ENCODE measurements around the gene CACHD1.

- TF ChIP-seq EZH2 (IDR thresholded peaks at IDR 0.05) (no peak), SP1 (IDR thresholded peaks at IDR 0.05; ENCODE audit: low read depth) (no peak), ZFX (IDR thresholded peaks at IDR 0.05) (no peak), CTCF (IDR thresholded peaks at IDR 0.05 in 2 of 3, conservative IDR thresholded peaks at IDR 0.05 in 1 of 3; ENCODE audit: borderline replicate concordance in 1 of 3, insufficient read depth in 1 of 3, low read depth in 2 of 3, low read length in 2 of 3) (no peak), POLR2A (IDR thresholded peaks at IDR 0.05; ENCODE audit: borderline replicate concordance, extremely low read depth, insufficient read depth, insufficient read length) (no peak), CEBPB (IDR thresholded peaks at IDR 0.05; ENCODE audit: low read depth) (no peak), JUND (IDR thresholded peaks at IDR 0.05) (no peak), ZNF274 (IDR thresholded peaks at IDR 0.05; ENCODE audit: low read depth, low read length) (no peak), POLR2AphosphoS5 (IDR thresholded peaks at IDR 0.05; ENCODE audit: low read depth, low read length) (no peak), EGR1 (IDR thresholded peaks at IDR 0.05; ENCODE audit: low read depth) (no peak), YY1 (IDR thresholded peaks at IDR 0.05; ENCODE audit: extremely low read depth, insufficient replicate concordance, low read depth, low read length) (no peak), TCF7L2 (IDR thresholded peaks at IDR 0.05; ENCODE audit: borderline replicate concordance, extremely low read depth, insufficient read depth, insufficient read length) (no peak)
Measured at GRCh38 chr1:64482128-64482527, 12.2 kb downstream of the CACHD1 start.

All from HCT116 (cell line).